Endometrial microvascular endothelial cells (primary cell): ENCODE measurements around the gene D2HGDH. TPM values are rescaled to one million over a fixed set of nuclear protein-coding genes. Genes with fewer than 3 reads are reported as not detected.
"Not testable (repeated sequence)": the region's sequence is repeated elsewhere in the genome, so short reads cannot be mapped to it uniquely, and the experiment has no call there.

Experiments used
- in situ Hi-C: cut with HindIII; loops from 2 replicates; pipeline ENCODE4 v1.10.0; 2017; ENCODE audit warnings: low sequenced_read_pairs, low pct_unique_long_range_greater_than_20kb; ENCODE audit errors: inconsistent ontology term
- total RNA-seq: library from RNA; depleted of rRNA; stranded (reverse); fragments of >200 nt; gene quantifications from one replicate; pipeline ENCODE4 v1.2.3, GENCODE V29; 2015; ENCODE audit errors: inconsistent ontology term

Gene D2HGDH
- total RNA-seq, 1 donor from 2014 or later: 10.9 TPM

DNA sequence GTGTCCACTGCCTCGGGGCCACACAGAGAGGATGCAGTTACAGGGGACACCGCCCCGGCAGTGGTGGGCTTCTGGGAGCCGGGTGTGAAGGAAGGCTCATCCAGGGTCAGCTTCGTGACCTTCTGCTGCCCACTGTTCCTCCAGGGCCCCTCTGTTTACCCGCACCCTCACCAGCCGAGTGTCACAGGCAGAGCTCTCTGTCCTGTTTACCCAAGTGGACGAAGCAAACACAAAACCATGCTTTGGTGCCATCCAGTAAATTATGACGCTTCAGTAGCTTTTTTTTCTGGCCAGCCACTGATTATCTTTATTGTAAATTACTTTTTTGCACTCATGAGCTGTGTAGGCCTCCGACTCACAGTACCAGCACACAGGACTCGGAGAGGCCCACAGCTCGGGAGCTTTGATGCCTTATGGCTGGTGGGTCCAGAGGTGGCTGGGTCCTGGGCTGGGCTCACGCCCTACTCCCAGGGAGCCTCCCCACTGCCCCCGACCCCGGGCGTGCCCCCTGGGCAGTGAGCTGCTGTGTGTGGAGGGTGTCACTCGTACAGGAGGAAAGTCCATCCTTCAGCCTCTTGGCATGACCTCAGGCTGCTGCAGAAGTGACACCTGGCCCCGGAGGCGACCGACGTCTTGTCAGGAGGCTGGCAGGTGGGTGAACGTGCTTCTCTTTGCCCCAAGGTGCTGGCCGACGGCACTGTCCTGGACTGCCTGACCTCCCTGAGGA, 9.8 kb downstream of the D2HGDH start:
- in situ Hi-C loops: no loop called here

DNA sequence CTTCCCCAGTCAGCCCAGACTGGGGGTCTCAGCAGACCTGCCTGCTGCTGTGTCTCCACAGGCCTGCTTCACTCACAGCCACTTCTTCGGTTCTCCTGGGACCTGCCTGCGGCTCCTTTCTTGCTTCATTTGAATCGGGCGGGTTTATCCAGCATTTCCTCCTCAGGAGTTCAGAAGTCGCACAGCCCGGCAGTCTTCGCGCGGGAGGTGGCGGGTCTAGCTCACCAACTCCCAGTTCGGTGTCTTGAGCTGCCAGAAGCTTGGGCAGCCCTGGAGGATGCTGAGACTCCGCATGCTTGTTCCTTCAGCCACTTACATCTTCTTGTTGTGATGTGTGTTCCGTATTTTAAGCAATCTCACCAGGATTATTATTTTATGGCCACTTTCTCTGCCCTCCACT, 10.8 kb downstream of the D2HGDH start:
- in situ Hi-C loops: no loop called here

DNA sequence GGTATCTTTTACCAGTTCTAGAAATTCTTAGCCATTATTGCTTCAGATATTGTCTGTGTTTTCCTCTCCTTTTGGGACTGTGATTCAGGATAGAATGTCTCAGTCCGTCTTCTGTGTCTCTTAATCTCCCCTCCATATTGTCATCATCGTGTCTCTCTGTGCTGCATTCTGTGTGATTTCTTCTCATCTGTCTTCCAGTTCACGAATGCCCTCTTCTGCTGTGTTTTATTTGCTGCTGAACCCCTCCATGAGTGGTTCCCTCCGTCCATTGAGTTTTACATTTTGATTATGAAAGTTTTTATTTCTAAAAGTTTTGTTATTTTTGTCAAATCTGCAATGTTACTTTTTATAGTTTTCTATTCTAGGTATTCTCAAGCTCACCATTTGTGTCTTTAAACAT, 11.7 kb downstream of the D2HGDH start:
- in situ Hi-C loops: no loop called here

DNA sequence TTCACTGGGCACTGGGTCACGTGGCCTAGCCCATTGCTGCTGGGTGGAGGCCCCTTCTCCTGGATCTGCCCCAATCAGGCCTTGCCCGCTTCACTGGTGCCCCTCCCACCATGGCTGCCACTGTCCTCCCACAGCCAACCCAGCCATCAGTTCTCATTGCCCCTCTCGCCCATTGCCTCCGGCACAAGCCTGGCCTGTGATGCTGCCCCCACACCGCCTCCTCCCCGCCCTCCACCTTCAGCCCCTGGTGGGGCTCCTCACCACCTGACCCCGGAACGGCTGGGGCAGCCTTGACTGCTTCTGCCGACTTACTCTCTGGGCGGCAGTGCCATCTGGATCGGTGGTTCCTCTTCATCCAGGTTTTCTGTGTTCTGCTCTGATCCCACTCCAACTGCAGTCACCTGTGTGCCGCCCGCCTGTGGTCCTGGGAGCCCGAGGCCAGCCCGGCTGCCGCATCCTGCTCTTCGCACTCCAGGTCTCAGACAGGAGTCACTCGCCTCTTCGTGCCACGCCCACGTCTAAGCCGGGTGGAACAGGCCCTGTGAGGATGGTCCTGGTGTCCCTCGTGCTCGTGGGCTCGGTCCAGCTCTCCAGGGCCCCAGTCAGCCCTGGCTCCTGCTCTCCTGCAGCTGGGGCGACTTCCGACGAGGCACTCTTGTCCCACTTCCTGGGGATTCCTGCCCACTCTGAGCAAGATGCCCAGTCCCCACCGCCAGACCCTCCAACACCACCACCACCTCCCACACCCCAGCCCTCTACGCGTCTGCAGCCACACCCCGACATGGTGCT, 14.2 kb downstream of the D2HGDH start:
- in situ Hi-C loops: no loop called here

DNA sequence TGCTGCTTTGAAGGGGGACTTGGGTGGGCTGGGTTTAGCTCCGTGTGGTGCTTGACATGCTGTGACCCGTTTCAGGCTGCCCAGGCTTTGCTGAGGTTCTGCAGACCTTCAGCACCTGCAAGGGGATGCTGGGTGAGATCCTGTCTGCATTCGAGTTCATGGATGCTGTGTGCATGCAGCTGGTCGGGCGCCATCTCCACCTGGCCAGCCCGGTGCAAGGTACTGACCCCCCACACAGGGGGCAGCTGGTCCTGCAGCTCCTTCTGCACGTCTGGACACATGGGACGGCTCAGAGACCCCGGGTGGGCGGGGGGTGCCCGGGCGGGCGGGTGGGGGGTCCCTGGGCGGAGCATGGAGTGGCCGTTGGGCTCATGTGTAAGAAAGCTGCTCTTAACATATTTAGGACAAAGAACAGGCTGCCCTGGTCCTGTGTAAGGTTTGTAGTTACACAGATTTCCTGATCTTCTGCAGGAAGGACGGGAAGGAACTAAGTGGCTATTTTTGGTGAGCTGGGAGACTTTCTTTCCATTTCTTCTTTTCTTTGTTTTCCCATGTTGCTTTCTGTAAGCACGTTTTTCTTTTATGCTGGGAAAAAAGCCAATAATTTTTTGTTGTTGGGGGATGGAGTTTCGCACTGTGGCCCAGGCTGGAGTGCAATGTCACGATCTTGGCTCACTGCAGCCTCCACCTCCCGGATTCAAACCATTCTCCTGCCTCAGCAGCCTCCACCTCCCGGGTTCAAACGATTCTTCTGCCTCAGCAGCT, 15.8 kb downstream of the D2HGDH start:
- in situ Hi-C loops: no loop called here

DNA sequence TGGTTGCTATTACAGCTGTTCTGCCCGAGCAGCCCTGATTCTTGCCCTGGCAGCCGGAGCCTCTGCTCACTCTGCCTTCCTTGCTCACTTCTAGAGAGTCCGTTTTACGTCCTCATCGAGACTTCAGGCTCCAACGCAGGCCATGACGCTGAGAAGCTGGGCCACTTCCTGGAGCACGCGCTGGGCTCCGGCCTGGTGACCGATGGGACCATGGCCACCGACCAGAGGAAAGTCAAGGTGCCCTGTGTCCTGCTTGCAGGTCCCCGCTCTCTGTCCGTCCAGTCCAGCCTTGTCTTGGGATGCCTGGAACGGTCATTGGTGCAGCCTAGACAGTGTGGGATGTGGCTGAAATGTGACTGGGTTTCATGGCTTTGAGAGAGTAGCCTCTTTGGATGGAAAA, 16.7 kb downstream of the D2HGDH start:
- in situ Hi-C loops: no loop called here

DNA sequence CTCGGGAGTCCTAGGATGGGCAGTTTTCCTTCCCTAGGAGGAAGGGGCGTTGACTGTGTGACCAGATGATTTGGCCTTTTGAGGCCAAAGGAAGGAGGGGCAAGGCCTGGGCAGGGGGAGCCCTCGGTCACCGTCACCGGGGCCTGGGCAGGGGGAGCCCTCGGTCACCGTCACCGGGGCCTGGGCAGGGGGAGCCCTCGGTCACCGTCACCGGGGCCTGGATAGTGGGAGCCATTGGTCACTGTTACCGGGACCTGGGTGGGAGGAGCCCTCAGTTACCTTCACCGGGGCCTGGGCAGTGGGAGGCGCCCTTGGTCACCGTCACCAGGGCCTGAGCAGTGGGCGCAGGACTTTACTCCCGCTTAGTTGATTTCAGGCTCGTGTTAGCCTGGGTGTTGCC, 17.3 kb downstream of the D2HGDH start:
- in situ Hi-C loops: no loop called here

DNA sequence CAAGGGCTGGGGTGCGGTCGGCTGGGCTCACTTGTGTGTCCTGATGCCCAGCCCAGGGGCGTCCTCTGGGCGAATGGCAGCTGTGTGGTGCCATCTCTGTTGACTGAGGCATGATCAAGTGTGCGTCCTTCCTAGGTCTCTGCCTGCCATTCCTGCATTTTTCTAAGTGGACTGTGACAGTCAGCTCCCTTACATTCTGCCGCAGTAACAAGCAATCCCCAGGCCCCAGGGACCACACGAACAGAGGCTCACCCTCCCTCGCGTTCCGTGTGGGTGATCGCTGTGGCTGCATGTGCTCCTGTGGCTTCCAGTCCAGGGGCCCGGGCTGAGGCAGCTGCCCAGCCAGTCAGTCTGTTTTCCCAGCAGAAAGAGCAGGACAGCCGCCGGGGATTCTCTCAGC, 17.8 kb downstream of the D2HGDH start:
- in situ Hi-C loops: no loop called here

DNA sequence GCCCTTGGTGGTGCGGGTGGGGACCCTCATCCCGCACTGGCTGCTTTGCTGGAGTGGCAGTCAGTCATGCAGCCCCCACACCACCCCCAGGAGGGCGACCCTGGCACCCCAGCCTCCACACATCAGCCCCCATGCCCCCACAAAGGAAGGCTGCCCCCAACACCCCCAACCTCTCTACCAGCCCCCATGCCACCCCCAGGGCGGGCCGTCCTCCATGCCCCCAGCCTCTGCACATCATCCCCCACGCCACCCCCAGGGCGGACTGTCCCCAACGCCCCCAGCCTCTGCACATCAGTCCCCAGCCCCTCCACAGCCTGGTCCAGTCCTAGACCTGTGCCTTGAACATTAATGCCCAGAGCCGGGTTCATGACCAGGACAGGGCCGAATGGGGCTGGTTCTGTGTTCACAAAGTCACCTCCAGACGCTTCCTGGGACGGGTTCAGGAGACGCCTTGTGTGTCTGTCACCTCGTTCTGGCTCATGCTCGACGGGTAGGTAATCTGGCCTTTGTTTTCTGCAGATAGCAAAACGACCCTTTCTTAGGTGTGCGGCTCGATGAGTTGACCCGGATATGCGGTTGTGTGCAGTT, 18.4 kb downstream of the D2HGDH start:
- in situ Hi-C loops: no loop called here

DNA sequence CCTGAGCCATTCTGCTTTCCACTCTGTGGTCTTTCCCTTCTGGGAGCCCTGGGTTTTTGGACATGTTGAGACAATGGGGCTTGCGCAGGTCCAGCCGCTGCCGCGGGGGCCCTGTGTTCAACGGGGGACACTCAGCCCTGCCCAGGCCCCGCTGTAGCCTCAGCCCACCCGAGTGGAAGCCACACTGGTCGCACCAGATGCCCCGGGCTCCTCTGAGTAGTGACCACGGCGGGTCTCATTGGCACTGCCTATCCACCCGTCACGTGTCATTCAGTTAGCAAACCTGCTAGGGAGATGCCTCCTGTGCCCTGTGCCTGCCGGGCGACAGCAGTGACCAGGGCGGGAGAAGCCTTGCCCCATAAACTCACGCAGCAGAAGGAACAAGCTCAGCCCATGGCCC, 19.1 kb downstream of the D2HGDH start:
- in situ Hi-C loops: no loop called here

DNA sequence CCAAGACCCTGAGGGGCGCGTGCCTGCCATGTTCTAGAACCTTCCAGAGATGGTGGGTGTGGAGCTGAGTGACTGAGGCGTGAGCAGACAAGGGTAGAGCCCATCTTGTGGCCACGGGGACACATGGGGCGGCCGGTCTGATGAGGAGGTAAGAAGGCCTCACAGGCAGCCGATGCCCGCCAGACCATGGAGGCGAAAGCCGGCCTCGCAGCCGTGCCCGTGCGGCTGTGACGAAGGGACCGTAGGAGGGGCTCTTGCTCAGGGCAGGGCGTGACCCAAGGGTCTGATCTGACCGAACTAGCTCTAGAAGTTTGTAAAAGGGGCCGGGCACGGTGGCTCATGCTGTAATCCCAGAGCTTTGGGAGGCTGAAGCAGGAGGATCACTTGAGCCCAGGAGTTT, 19.6 kb downstream of the D2HGDH start:
- in situ Hi-C loops: no loop called here

DNA sequence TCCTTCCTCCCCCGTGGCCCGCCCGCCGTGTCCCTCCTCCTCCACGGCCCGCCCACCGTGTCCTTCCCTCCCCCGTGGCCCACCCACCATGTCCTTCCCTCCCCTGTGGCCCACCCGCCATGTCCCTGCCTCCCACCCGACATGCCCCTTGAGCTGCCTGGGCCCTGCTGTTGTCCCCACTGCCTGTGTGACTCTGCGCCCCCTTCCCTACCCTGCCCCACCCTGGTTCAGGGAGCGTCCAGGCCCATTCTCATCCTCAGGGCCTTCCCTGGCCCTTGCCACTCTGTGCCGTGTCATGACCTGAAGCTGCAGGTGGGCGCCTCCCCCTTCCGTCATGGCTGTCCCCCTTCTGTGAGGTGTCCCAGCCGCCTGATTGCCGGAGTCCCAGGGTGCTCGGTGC, 20.7 kb downstream of the D2HGDH start:
- in situ Hi-C loops: no loop called here

DNA sequence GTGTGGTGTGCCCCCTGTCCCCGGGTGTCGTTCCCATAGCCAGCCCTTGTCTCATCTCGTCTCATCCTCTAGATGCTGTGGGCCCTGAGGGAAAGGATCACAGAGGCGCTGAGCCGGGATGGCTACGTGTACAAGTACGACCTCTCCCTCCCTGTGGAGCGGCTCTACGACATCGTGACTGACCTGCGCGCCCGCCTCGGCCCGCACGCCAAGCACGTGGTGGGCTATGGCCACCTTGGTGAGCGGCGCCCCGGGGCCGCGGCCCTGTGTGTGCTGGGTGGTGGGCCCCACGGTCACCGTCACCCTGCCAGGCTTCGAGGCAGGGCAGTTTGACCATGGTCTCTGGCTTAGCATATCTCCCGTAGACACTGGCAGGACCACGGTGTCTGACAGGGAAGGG, 21.3 kb downstream of the D2HGDH start:
- in situ Hi-C loops: no loop called here

DNA sequence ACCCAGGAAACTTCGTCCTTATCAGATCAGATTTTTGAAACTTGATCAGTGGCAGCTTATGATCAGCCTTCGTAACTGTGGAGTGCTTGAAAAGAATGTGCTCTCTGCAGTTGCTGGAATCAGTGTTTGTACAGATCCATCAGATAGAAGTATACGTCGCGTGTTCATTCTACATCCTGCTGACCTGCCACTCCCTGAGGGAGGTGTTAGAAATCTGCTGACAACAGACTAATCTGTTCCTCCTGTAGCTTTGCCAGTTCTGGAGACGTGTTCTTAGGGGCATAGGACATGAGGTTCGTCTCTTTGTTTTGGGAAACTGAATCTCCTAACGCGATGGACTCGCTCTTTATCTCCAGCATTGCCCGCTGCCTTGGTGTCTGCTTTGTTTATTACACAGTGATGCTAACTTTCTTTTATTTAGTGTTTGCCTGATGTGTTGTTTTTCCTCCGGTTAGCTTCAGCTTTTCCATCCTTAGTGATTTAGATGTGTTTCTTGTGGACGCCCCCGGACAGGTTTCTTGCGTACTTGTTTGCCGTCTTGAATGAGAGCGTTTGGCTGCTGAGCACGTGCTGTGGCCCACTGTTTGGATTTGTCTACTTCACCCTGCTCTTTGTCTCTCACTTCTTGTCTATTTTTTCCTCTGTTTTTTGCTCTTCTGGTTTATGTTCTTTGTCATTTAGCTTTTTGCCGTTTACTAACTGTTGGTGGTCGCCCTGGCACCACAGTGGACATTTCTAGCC, 24.8 kb downstream of the D2HGDH start:
- in situ Hi-C loops: no loop called here

DNA sequence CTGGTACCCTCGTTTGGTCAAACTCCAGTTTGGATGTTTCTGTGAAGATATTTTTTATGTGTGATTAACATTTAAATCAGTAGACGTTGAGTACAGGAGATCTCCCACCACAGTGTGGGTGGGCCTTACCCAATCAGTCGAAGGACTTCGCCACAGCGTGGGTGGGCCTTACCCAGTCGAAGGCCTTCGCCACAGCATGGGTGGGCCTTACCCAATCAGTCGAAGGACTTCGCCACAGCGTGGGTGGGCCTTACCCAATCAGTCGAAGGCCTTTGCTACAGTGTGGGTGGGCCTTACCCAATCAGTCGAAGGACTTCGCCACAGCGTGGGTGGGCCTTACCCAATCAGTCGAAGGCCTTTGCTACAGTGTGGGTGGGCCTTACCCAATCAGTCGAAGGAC, 25.5 kb downstream of the D2HGDH start:
- in situ Hi-C loops: not testable (repeated sequence)

DNA sequence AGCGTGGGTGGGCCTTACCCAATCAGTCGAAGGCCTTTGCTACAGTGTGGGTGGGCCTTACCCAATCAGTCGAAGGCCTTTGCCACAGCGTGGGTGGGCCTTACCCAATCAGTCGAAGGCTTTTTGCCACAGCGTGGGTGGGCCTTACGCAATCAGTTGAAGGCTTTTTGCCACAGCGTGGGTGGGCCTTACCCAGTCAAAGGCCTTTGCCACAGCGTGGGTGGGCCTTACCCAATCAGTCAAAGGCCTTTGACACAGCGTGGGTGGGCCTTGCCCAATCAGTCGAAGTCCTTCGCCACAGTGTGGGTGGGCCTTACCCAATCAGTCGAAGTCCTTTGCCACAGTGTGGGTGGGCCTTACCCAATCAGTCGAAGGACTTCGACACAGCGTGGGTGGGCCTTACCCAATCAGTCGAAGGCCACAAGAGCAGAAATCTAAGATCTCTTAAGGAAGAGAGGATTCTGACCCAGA, 25.9 kb downstream of the D2HGDH start:
- in situ Hi-C loops: no loop called here

DNA sequence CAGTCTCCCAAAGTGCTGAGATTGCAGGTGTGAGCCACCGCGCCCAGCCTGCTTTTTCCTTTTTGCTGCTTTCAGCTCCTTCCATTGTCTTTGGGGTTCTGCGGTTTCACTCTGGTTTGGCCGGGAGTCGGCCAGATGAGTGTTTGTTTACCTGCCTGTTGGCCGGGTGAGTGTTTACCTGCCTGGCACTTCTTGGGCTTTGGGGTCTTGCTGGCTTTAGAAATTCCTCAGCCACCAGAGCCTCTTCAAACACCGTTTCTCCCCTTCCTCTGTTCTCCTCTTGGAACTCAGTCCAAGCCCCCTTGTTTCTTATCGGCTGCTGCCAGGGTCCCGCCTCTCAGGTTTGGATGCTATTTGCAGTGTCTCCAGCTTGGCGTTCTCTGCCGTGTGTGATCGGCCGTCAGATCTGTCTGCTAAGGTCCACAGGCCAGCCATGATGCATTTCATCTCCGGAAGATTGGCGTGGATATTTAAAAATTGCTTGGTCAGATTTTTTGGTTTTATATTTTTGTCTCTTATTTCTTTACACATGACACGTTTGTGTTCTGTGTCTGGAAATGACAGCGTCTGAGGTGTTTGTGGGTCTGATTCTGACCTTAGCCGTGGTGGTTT, 28.0 kb downstream of the D2HGDH start:
- in situ Hi-C loops: no loop called here

DNA sequence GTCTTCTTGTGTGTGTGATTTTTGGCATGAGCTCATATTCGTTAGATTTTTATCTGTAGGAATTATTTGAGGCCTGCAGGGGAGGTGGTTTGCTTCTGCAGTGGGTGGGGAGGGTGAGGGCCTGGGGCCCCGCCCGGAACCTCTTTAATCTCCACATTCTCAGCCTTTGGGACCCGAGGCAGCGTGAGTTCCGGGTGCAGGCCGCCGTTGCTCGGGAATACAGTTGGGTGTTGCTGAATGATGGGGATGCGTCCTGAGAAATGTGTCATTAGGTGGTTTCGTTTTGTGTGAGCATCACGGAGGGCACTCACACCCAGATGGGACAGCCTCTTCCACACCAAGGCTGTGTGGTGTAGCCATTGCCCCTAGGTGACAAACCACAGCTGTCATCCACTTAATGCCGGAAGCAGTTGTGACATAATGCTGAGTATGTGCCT, 28.5 kb downstream of the D2HGDH start:
- in situ Hi-C loops: no loop called here
